GM18526 (cell line): ENCODE results near the gene IL31RA.

Experiments used
- POLR2A ChIP-seq: IDR thresholded peaks from 3 replicates; pipeline ENCODE4 v1.6.1; 2011; ENCODE audit not compliant: insufficient read length; ENCODE audit errors: extremely low read depth

The IL31RA gene

GRCh38 chr5:55850839-55851674, at the start of gene IL31RA:
Gene IL31RA (plus strand): TSS chr5:55851357. CDS start chr5:55851571, 214 bp downstream.
- no peak for TF ChIP-seq POLR2A

GRCh38 chr5:55816342-55816741, 34.8 kb upstream of the IL31RA start:
- no peak for TF ChIP-seq POLR2A

GRCh38 chr5:55817030-55817429, 34.1 kb upstream of the IL31RA start:
- no peak for TF ChIP-seq POLR2A

GRCh38 chr5:55820488-55820887, 30.7 kb upstream of the IL31RA start:
- TF ChIP-seq POLR2A, result no peak

- no peak for TF ChIP-seq POLR2A
Measured at GRCh38 chr5:55821731-55822512, 29.2 kb upstream of the IL31RA start.

- TF ChIP-seq POLR2A, result no peak
Measured at GRCh38 chr5:55823151-55823796, 27.9 kb upstream of the IL31RA start.

GRCh38 chr5:55829956-55830355, 21.2 kb upstream of the IL31RA start:
- no peak for TF ChIP-seq POLR2A

GRCh38 chr5:55832446-55832845, 18.7 kb upstream of the IL31RA start:
- no peak for TF ChIP-seq POLR2A

GRCh38 chr5:55836191-55836590, 15.0 kb upstream of the IL31RA start:
- no peak for TF ChIP-seq POLR2A

- TF ChIP-seq POLR2A, result no peak
Measured at GRCh38 chr5:55841976-55842375, 9.2 kb upstream of the IL31RA start.

- TF ChIP-seq POLR2A, result no peak
Measured at GRCh38 chr5:55847837-55848236, 3.3 kb upstream of the IL31RA start.

GRCh38 chr5:55848783-55849182, 2.4 kb upstream of the IL31RA start:
- TF ChIP-seq POLR2A, result no peak

- no peak for TF ChIP-seq POLR2A
Measured at GRCh38 chr5:55851675-55851979, 470 bp downstream of the IL31RA start.

GRCh38 chr5:55852503-55852902, 1.3 kb downstream of the IL31RA start:
- TF ChIP-seq POLR2A, result no peak

GRCh38 chr5:55853041-55853670, 2.0 kb downstream of the IL31RA start:
- no peak for TF ChIP-seq POLR2A

GRCh38 chr5:55853818-55854217, 2.7 kb downstream of the IL31RA start:
- no peak for TF ChIP-seq POLR2A

GRCh38 chr5:55855509-55855908, 4.4 kb downstream of the IL31RA start:
- no peak for TF ChIP-seq POLR2A
